ENCODE data around the gene KSR2. TPM values are rescaled to one million over a fixed set of nuclear protein-coding genes. Genes with fewer than 3 reads are reported as not detected.

KSR2 gene
- total and polyA plus RNA-seq, 2 donors (not counting 3 experiments of a cell fraction or from before 2014, with no cell fraction given), result 2.1 to 5.2 TPM

DNA sequence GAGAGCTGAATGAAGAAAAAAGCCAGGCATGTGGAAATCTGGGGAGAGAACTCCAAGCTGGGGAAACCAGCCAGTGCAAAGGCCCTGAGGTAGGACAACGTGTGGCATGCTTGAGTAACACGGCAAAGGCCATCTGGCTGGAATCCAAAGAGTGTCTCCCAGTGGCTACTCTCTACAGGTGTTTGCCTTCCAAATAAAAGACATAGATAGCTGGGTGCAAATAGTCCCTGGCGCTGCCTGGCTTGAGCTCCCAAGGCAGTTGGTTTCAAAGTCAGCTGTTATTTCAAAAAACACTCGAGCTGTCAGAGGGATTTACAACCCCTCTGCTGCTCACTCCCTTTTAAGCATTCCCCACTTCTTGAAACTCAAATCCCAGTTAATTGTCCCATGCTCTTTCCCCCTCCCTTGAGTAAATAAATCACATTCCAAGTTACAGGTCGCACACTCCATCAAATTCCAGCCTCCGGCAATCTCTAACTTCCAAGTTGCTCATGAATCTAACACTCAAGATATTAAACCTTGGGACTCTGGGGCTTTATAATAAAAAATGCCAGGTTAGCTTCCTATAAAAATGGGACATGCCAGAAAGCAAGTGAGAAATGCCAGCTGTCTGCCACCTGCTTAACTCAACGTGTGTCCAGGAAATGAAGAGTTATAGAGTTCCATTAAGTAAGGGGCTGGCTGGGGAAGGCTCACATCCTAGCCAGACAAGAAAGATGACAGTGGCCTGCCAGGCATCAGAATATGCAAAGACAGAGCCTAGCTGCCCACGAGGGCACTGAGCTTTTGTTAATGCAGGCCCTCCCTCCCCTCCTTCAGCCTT, 473.7 kb downstream of the KSR2 start:
- no peak overlapping the region for H3K9ac ChIP-seq (replicated peaks; ENCODE audit: extremely low read depth, insufficient read depth, low read length)
- BruUV-seq (replicated peaks), result no TSS peak
- no peaks in the 10 kb centered on the region for H3K9me3 ChIP-seq (replicated peaks; ENCODE audit: control insufficient read depth, insufficient read depth, low read length)
- TF ChIP-seq POLR2A (IDR thresholded peaks at IDR 0.05; ENCODE audit: low read depth, low read length) (no peak), EZH2 (IDR thresholded peaks at IDR 0.05; ENCODE audit: borderline replicate concordance, low read depth, low read length, severe bottlenecking) (no peak), FOS (IDR thresholded peaks at IDR 0.05; ENCODE audit: borderline replicate concordance, insufficient read depth, low read length) (no peak), MYC (IDR thresholded peaks at IDR 0.05; ENCODE audit: low read depth, low read length) (no peak), JUN (IDR thresholded peaks at IDR 0.05; ENCODE audit: borderline replicate concordance, insufficient read depth, insufficient read length, low read depth) (no peak), GATA2 (IDR thresholded peaks at IDR 0.05; ENCODE audit: insufficient read depth, insufficient read length, low read depth, low read length) (no peak), POLR2AphosphoS5 (IDR thresholded peaks at IDR 0.05; ENCODE audit: insufficient read depth, low read depth, low read length) (no peak)
- TF ChIP-seq, protein P1, sequence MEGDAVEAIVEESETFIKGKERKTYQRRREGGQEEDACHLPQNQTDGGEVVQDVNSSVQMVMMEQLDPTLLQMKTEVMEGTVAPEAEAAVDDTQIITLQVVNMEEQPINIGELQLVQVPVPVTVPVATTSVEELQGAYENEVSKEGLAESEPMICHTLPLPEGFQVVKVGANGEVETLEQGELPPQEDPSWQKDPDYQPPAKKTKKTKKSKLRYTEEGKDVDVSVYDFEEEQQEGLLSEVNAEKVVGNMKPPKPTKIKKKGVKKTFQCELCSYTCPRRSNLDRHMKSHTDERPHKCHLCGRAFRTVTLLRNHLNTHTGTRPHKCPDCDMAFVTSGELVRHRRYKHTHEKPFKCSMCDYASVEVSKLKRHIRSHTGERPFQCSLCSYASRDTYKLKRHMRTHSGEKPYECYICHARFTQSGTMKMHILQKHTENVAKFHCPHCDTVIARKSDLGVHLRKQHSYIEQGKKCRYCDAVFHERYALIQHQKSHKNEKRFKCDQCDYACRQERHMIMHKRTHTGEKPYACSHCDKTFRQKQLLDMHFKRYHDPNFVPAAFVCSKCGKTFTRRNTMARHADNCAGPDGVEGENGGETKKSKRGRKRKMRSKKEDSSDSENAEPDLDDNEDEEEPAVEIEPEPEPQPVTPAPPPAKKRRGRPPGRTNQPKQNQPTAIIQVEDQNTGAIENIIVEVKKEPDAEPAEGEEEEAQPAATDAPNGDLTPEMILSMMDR (IDR thresholded peaks at IDR 0.05; ENCODE audit: extremely low read depth in 1 of 2, insufficient read depth in 1 of 2, low read depth in 1 of 2, low read length in 2 of 2), result no peak
- TF ChIP-seq, protein P2, sequence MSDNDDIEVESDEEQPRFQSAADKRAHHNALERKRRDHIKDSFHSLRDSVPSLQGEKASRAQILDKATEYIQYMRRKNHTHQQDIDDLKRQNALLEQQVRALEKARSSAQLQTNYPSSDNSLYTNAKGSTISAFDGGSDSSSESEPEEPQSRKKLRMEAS (IDR thresholded peaks at IDR 0.05; ENCODE audit: insufficient read depth, insufficient read length), result no peak
- H3K4me1 ChIP-seq (ENCODE audit: control insufficient read depth, extremely low read depth, insufficient read depth, low read length), result no peaks in the 10 kb centered on the region
- dilution Hi-C loops (cut with MboI; ENCODE audit: extremely low pct_ligation_motif_present, low sequenced_read_pairs) (no loop called here), intact Hi-C loops (cut with micrococcal nuclease) (no loop called here)
- POLR2A ChIA-PET, result no interaction called here
- no peak overlapping the region for H3K4me3 ChIP-seq (replicated peaks in 1 of 3; ENCODE audit: insufficient read depth in 1 of 3, low read depth in 1 of 3, low read length in 3 of 3)
- no peak for FAIRE-seq
- no peaks in the 10 kb centered on the region for H3K9me1 ChIP-seq (replicated peaks; ENCODE audit: control insufficient read depth, extremely low read depth, insufficient read depth, low read length)
- H3K36me3 ChIP-seq (ENCODE audit: control insufficient read depth in 2 of 2, extremely low read depth in 1 of 2, insufficient read depth in 2 of 2, low read length in 2 of 2), result no peaks in the 10 kb centered on the region
- H3K27ac ChIP-seq (ENCODE audit: insufficient read depth, low read depth, low read length), result no peak overlapping the region
- no peak overlapping the region for H2AFZ ChIP-seq (ENCODE audit: low read depth, low read length)
- no peak for DNase-seq (ENCODE audit: low read depth, low spot score)
- CTCF ChIA-PET, result no interaction called here
- no peaks in the 10 kb centered on the region for H4K20me1 ChIP-seq (replicated peaks; ENCODE audit: control insufficient read depth, extremely low read depth, insufficient read depth, low read length)
- no peak overlapping the region for H3K4me2 ChIP-seq (ENCODE audit: insufficient read depth, low read length)
- no peaks in the 10 kb centered on the region for H3K79me2 ChIP-seq (ENCODE audit: control insufficient read depth, insufficient read depth, low read length)
- no peaks in the 10 kb centered on the region for H3K27me3 ChIP-seq (ENCODE audit: control insufficient read depth in 2 of 2, insufficient read depth in 2 of 2, low read length in 2 of 2)

Measured in endothelial cell of umbilical vein (primary cell).